HepG2 (cell line): Measurements from ENCODE around the gene SNX19. TPM values are rescaled to one million over a fixed set of nuclear protein-coding genes. Genes with fewer than 3 reads are reported as not detected.

Experiments used
- ATAC-seq: fragments of 200-7000 bp; cut with Tn5 transposase; 3 replicates; pipeline ENCODE4 v1.9.1; 2020; ENCODE audit warnings: mild to moderate bottlenecking, moderate library complexity
- BruUV-seq: library from RNA; stranded (reverse); fragments of 400-500 nt; replicated peaks from 2 replicates; lab custom pipeline; 2021; lab: Mats Ljungman, UMichigan
- CTCF ChIA-PET: fragments of 300-600 bp; formaldehyde crosslinking; extraction: SDS; loops from one replicate; lab custom pipeline; 2021; ENCODE audit warnings: low total read pairs, inconsistent platforms, low intra/inter-chr PET ratio; lab: Yijun Ruan, JAX
- POLR2A ChIA-PET: fragments of 350-600 bp; sonication (Branson Sonifier 250); formaldehyde crosslinking; loops from one replicate; lab custom pipeline; 2020; ENCODE audit warnings: antibody characterized with exemption, inconsistent platforms; lab: Yijun Ruan, JAX
- DNase-seq: peaks from one replicate; pipeline ENCODE4 v3.0.0-alpha.2; 2015; ENCODE audit warnings: low spot score
- FAIRE-seq: peaks from 3 replicates; lab custom pipeline; 2011; peaks lifted over from hg19 to GRCh38; lab: Jason Lieb, UNC
- H2AFZ ChIP-seq: one replicate; pipeline ENCODE4 v1.6.1; 2011; ENCODE audit warnings: low read length, inconsistent platforms
- H3K27ac ChIP-seq: fragments of 300-600 bp; 3 replicates; pipeline ENCODE4 v1.8.0; 2011; ENCODE audit warnings: mixed run types, mild to moderate bottlenecking, mixed read lengths, low read length, inconsistent platforms; ENCODE audit not compliant: insufficient read depth; ENCODE audit errors: extremely low read length
- H3K27me3 ChIP-seq, 2 experiments: fragments of 200-600 bp in 1 of 2; 2 replicates in 1 of 2; 3 replicates in 1 of 2; pipeline versions ENCODE4 v1.6.0 to v1.8.0; 2011; ENCODE audit warnings: low read length in 2 of 2, mild to moderate bottlenecking in 2 of 2, moderate library complexity in 2 of 2, inconsistent platforms in 1 of 2; ENCODE audit not compliant: insufficient read depth in 2 of 2, control insufficient read depth in 1 of 2
- H3K36me3 ChIP-seq, 2 experiments: fragments of 200-600 bp in 1 of 2; replicated peaks in 1 of 2; 2 replicates in 1 of 2; 3 replicates in 1 of 2; pipeline versions ENCODE4 v1.5.1 to v1.8.0; 2011; ENCODE audit warnings: low read length in 2 of 2, inconsistent platforms in 1 of 2; ENCODE audit not compliant: insufficient read depth in 2 of 2, control insufficient read depth in 1 of 2
- H3K4me1 ChIP-seq: 2 replicates; pipeline ENCODE4 v1.5.1; 2012; ENCODE audit warnings: low read length, inconsistent platforms; ENCODE audit not compliant: insufficient read depth
- H3K4me2 ChIP-seq: 2 replicates; pipeline ENCODE4 v1.6.0; 2011; ENCODE audit warnings: low read depth, low read length, inconsistent platforms
- H3K4me3 ChIP-seq, 3 experiments: fragments of 200-600 bp in 1 of 3; sonication (generic), shearing (Covaris generic) in 1 of 3; replicated peaks in 1 of 3; 2 replicates each; pipeline ENCODE4 v1.5.1; 2011 to 2016; ENCODE audit warnings: low read length in 3 of 3, inconsistent platforms in 2 of 3, low read depth in 2 of 3, mild to moderate bottlenecking in 2 of 3, control low read depth in 1 of 3, mixed read lengths in 1 of 3; ENCODE audit not compliant: insufficient read depth in 1 of 3
- H3K79me2 ChIP-seq: one replicate; pipeline ENCODE4 v1.6.1; 2011; ENCODE audit warnings: low read length, inconsistent platforms; ENCODE audit not compliant: insufficient read depth
- H3K9ac ChIP-seq: 2 replicates; pipeline ENCODE4 v1.6.0; 2011; ENCODE audit warnings: mild to moderate bottlenecking, low read depth, low read length, inconsistent platforms; ENCODE audit not compliant: insufficient read depth
- H3K9me3 ChIP-seq: 2 replicates; pipeline ENCODE4 v1.5.1; 2012; ENCODE audit warnings: mild to moderate bottlenecking, low read length
- H4K20me1 ChIP-seq: 2 replicates; pipeline ENCODE4 v1.6.0; 2011; ENCODE audit warnings: inconsistent platforms, mild to moderate bottlenecking, low read length, moderate library complexity; ENCODE audit not compliant: insufficient read depth
- CERS6 ChIP-seq: sonication (generic); formaldehyde crosslinking; IDR thresholded peaks from 2 replicates; pipeline ENCODE4 v1.5.0; 2020; ENCODE audit warnings: missing genetic modification reagents
- FLYWCH1 ChIP-seq: sonication (generic); formaldehyde crosslinking; IDR thresholded peaks from 2 replicates; pipeline ENCODE4 v1.8.1; 2023; ENCODE audit warnings: mild to moderate bottlenecking, missing genetic modification reagents
- FOXK1 ChIP-seq: sonication (generic); formaldehyde crosslinking; IDR thresholded peaks from 2 replicates; pipeline ENCODE4 v1.4.0; 2020; ENCODE audit warnings: low read depth, missing genetic modification reagents, borderline replicate concordance
- HOMEZ ChIP-seq: IDR thresholded peaks from 2 replicates; pipeline ENCODE4 v1.6.1; 2016; ENCODE audit warnings: low read depth
- HOXA5 ChIP-seq: sonication (generic); formaldehyde crosslinking; IDR thresholded peaks from 2 replicates; pipeline ENCODE4 v1.4.0; 2020; ENCODE audit warnings: missing genetic modification reagents
- KDM2A ChIP-seq: sonication (generic); formaldehyde crosslinking; IDR thresholded peaks from 2 replicates; pipeline ENCODE4 v1.4.0; 2020; ENCODE audit warnings: low read depth, missing genetic modification reagents, borderline replicate concordance
- PHF5A ChIP-seq: IDR thresholded peaks from one replicate; pipeline ENCODE4 v1.6.1; 2018; ENCODE audit warnings: low read depth, missing genetic modification reagents; ENCODE audit not compliant: unreplicated experiment
- RARA ChIP-seq: IDR thresholded peaks from 2 replicates; pipeline ENCODE4 v1.6.1; 2016; ENCODE audit warnings: missing genetic modification reagents, missing compliant biosample characterization
- RARG ChIP-seq: sonication (generic); formaldehyde crosslinking; IDR thresholded peaks from 2 replicates; pipeline ENCODE4 v1.4.0; 2020; ENCODE audit warnings: low read depth, mild to moderate bottlenecking, missing genetic modification reagents
- REL ChIP-seq: sonication (generic); formaldehyde crosslinking; conservative IDR thresholded peaks from 2 replicates; pipeline ENCODE4 v1.8.0; 2022; ENCODE audit warnings: mild to moderate bottlenecking, missing genetic modification reagents, moderate library complexity
- SP4 ChIP-seq: sonication (generic); formaldehyde crosslinking; IDR thresholded peaks from 2 replicates; pipeline ENCODE4 v1.8.1; 2023; ENCODE audit warnings: mild to moderate bottlenecking, missing genetic modification reagents
- THAP8 ChIP-seq: sonication (generic); formaldehyde crosslinking; IDR thresholded peaks from 2 replicates; pipeline ENCODE4 v1.5.1; 2020; ENCODE audit warnings: missing genetic modification reagents, mild to moderate bottlenecking, borderline replicate concordance
- ZBTB7B ChIP-seq: sonication (generic); formaldehyde crosslinking; IDR thresholded peaks from 2 replicates; pipeline ENCODE4 v1.4.0; 2020; ENCODE audit warnings: missing genetic modification reagents
- ZNF44 ChIP-seq: sonication (generic); formaldehyde crosslinking; IDR thresholded peaks from 2 replicates; pipeline ENCODE4 v1.5.1; 2020; ENCODE audit warnings: mild to moderate bottlenecking, missing genetic modification reagents
- ZNF512 ChIP-seq: sonication (generic); formaldehyde crosslinking; IDR thresholded peaks from 2 replicates; pipeline ENCODE4 v1.4.0; 2020; ENCODE audit warnings: mild to moderate bottlenecking, missing genetic modification reagents
- ZNF572 ChIP-seq: sonication (generic); formaldehyde crosslinking; IDR thresholded peaks from 2 replicates; pipeline ENCODE4 v1.5.1; 2020; ENCODE audit warnings: mild to moderate bottlenecking, missing genetic modification reagents
- ZZZ3 ChIP-seq: sonication (generic); formaldehyde crosslinking; IDR thresholded peaks from 2 replicates; pipeline ENCODE4 v1.4.0; 2020; ENCODE audit warnings: missing genetic modification reagents, mild to moderate bottlenecking, borderline replicate concordance
- WGBS: methylation state at CpG from one replicate; pipeline ENCODE4 v1.1.6; 2017; ENCODE audit warnings: low lambda C conversion rate; 5-methylcytosine and 5-hydroxymethylcytosine counted together
- in situ Hi-C: cut with HindIII; loops from 2 replicates; pipeline ENCODE4 v1.10.0; 2017; ENCODE audit warnings: low pct_unique_long_range_greater_than_20kb; ENCODE audit not compliant: extremely low pct_ligation_motif_present
- intact Hi-C: fragments of 100-400 bp; cut with micrococcal nuclease; formaldehyde crosslinking; loops from one replicate; pipeline ENCODE4 v1.10.0; 2022; ENCODE audit not compliant: unreplicated experiment
- polyA plus RNA-seq, 8 experiments: library from polyadenylated mRNA; depleted of rRNA in 3 of 8; stranded (reverse) in 7 of 8; unstranded in 1 of 8; fragments of >200 nt; fragmentation: Illumina TruSeq in 4 of 8; extraction: Trizol in 4 of 8; gene quantifications; 2 replicates each; pipeline versions ENCODE4 v1.2.1 to v1.2.3, GENCODE V29; 2011 to 2016; ENCODE audit warnings: low read depth in 4 of 8, missing spikeins in 1 of 8, mixed read lengths in 1 of 8; ENCODE audit not compliant: insufficient read depth in 1 of 8
- total RNA-seq, 5 experiments: library from RNA; depleted of rRNA; stranded (reverse); fragments of >200 nt; fragmentation: Illumina TruSeq; extraction: Trizol; gene quantifications; 2 replicates each; pipeline ENCODE4 v1.2.3, GENCODE V29; 2016; ENCODE audit warnings: low read depth in 1 of 5

The SNX19 gene
- total and polyA plus RNA-seq, 2 of the 13 experiments (the other 11 are each of a cell fraction or from before 2014, with no cell fraction given) = 0.13 to 0.27 TPM

- peaks cover under 1% of the 10 kb centered on the region; the same call in 1 of the 2 replicates for H3K4me1 ChIP-seq
- intact Hi-C loops = no loop called here
- no peak overlapping the region for H2AFZ ChIP-seq
- no peak overlapping the region for H3K27ac ChIP-seq
- ChIA-PET POLR2A (no interaction called here), CTCF (interaction anchor here (3.4 to 6.8 kb wide), 2 partner anchors 35 to 427 kb away, joined by 29 to 255 read pairs; no protein-coding TSS in a partner anchor)
- no peaks in the 10 kb centered on the region for H3K79me2 ChIP-seq
- no TSS peak for BruUV-seq
- ATAC-seq (no peak), FAIRE-seq (no peak)
- H4K20me1 ChIP-seq = no peaks in the 10 kb centered on the region
- in situ Hi-C loops = no loop called here
- H3K4me3 ChIP-seq = no peak overlapping the region
- H3K36me3 ChIP-seq = no peaks in the 10 kb centered on the region
- no peak overlapping the region for H3K9ac ChIP-seq
- no peaks in the 10 kb centered on the region for H3K9me3 ChIP-seq
- no peak for TF ChIP-seq ZNF44 (CRISPR knock-in tag)
- no peak for TF ChIP-seq HOXA5
- no peak for TF ChIP-seq ZZZ3
- no peak for TF ChIP-seq FLYWCH1 (CRISPR knock-in tag)
- no peak for TF ChIP-seq HOMEZ (CRISPR knock-in tag)
- TF ChIP-seq ZNF572 (CRISPR knock-in tag) = no peak
- TF ChIP-seq FOXK1 (CRISPR knock-in tag) = no peak
- no peak for TF ChIP-seq THAP8 (CRISPR knock-in tag)
- no peak for TF ChIP-seq CERS6
- no peak for TF ChIP-seq RARA (CRISPR knock-in tag)
- no peak for TF ChIP-seq RARG (CRISPR knock-in tag)
- no peak for TF ChIP-seq ZBTB7B (CRISPR knock-in tag)
- no peak for TF ChIP-seq KDM2A (CRISPR knock-in tag)
- no peak for TF ChIP-seq SP4 (CRISPR knock-in tag)
- TF ChIP-seq PHF5A = no peak
- no peak for TF ChIP-seq REL
- TF ChIP-seq ZNF512 (CRISPR knock-in tag) = no peak
- TF ChIP-seq, all 625 proteins: peak for 0
- Histone ChIP-seq H3K27me3 (peaks cover 0 to 8% of the 10 kb centered on the region in 2 experiments; a peak in 2 of 5 replicates), H3K4me2 (no peak overlapping the region)
- 9% methylated on average over 1 of the region's 1 CpG for WGBS
- DNase-seq = no peak
Observed at GRCh38 chr11:130859886-130860285, 56.4 kb downstream of the SNX19 start.
